SK-N-SH (cell line): ENCODE results near the gene KIAA1191.

Experiments
- ELF1 ChIP-seq: IDR thresholded peaks from 2 replicates; pipeline ENCODE4 v1.4.0; 2012
- EZH2phosphoT487 ChIP-seq: fragments of 200-600 bp; sonication (generic); IDR thresholded peaks from 2 replicates; pipeline ENCODE4 v1.6.1; 2017; ENCODE audit warnings: low read depth, mixed run types, mild to moderate bottlenecking, antibody characterized with exemption, moderate library complexity, borderline replicate concordance
- FOSL2 ChIP-seq: IDR thresholded peaks from 2 replicates; pipeline ENCODE4 v1.4.0; 2012; ENCODE audit warnings: low read depth, mild to moderate bottlenecking, moderate library complexity, borderline replicate concordance
- FOXJ3 ChIP-seq: sonication (generic); formaldehyde crosslinking; IDR thresholded peaks from 2 replicates; pipeline ENCODE4 v1.5.1; 2020; ENCODE audit warnings: mild to moderate bottlenecking, missing genetic modification reagents
- FOXM1 ChIP-seq: IDR thresholded peaks from 2 replicates; pipeline ENCODE4 v1.4.0; 2012; ENCODE audit warnings: low read depth, mild to moderate bottlenecking
- GABPA ChIP-seq: IDR thresholded peaks from 2 replicates; pipeline ENCODE4 v1.4.0; 2012; ENCODE audit warnings: low read depth, mild to moderate bottlenecking
- NRF1 ChIP-seq: IDR thresholded peaks from 2 replicates; pipeline ENCODE4 v1.6.1; 2012; ENCODE audit warnings: low read depth, mild to moderate bottlenecking, low read length
- POLR2AphosphoS5 ChIP-seq: IDR thresholded peaks from 2 replicates; pipeline ENCODE4 v1.6.1; 2012; ENCODE audit warnings: low read depth, low read length
- RCOR1 ChIP-seq: fragments of 150-350 bp; IDR thresholded peaks from 2 replicates; pipeline ENCODE4 v1.6.1; 2017; ENCODE audit warnings: antibody characterized with exemption, low read length
- SIN3A ChIP-seq: IDR thresholded peaks from 2 replicates; pipeline ENCODE4 v1.6.1; 2012; ENCODE audit warnings: low read depth, mild to moderate bottlenecking, low read length, moderate library complexity, borderline replicate concordance
- TF ChIP-seq, protein P1 (sequence below): IDR thresholded peaks from 2 replicates; pipeline ENCODE4 v1.6.1; 2012; ENCODE audit warnings: mild to moderate bottlenecking, low read depth, low read length, moderate library complexity
- TF ChIP-seq, protein P2 (sequence below): fragments of 200-600 bp; sonication (generic); IDR thresholded peaks from 2 replicates; pipeline ENCODE4 v1.6.1; 2017; ENCODE audit warnings: antibody characterized with exemption, mild to moderate bottlenecking, moderate library complexity
- TF ChIP-seq, protein P3 (sequence below): IDR thresholded peaks from 2 replicates; pipeline ENCODE4 v1.4.0; 2012; ENCODE audit warnings: low read depth, borderline replicate concordance

DNA sequence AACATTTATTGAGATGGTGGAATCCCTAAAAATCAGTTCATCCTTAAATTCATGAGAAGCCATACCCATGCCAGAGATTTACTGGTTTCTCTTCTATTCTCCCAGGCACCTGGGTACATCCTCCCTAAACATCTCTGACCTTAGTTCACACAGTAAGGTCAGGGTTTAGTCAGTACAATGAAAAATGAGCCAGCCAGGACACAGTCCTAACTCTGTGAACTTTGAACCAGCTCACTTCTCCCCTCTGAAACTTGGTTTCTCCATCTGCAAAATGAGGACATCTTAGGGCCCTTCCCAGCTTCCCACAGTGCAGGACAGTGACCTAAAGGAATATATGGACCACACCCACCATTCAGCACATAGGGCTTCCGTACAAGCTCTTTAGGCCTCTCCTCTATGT is 24.9 kb upstream of the KIAA1191 start:
- TF ChIP-seq RCOR1 (no peak), ELF1 (no peak), POLR2AphosphoS5 (no peak), FOXJ3 (CRISPR knock-in tag) (no peak), SIN3A (no peak), EZH2phosphoT487 (no peak), FOXM1 (no peak), GABPA (no peak), FOSL2 (no peak), NRF1 (no peak)
- TF ChIP-seq, protein P1, sequence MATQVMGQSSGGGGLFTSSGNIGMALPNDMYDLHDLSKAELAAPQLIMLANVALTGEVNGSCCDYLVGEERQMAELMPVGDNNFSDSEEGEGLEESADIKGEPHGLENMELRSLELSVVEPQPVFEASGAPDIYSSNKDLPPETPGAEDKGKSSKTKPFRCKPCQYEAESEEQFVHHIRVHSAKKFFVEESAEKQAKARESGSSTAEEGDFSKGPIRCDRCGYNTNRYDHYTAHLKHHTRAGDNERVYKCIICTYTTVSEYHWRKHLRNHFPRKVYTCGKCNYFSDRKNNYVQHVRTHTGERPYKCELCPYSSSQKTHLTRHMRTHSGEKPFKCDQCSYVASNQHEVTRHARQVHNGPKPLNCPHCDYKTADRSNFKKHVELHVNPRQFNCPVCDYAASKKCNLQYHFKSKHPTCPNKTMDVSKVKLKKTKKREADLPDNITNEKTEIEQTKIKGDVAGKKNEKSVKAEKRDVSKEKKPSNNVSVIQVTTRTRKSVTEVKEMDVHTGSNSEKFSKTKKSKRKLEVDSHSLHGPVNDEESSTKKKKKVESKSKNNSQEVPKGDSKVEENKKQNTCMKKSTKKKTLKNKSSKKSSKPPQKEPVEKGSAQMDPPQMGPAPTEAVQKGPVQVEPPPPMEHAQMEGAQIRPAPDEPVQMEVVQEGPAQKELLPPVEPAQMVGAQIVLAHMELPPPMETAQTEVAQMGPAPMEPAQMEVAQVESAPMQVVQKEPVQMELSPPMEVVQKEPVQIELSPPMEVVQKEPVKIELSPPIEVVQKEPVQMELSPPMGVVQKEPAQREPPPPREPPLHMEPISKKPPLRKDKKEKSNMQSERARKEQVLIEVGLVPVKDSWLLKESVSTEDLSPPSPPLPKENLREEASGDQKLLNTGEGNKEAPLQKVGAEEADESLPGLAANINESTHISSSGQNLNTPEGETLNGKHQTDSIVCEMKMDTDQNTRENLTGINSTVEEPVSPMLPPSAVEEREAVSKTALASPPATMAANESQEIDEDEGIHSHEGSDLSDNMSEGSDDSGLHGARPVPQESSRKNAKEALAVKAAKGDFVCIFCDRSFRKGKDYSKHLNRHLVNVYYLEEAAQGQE = no peak
- TF ChIP-seq, protein P2, sequence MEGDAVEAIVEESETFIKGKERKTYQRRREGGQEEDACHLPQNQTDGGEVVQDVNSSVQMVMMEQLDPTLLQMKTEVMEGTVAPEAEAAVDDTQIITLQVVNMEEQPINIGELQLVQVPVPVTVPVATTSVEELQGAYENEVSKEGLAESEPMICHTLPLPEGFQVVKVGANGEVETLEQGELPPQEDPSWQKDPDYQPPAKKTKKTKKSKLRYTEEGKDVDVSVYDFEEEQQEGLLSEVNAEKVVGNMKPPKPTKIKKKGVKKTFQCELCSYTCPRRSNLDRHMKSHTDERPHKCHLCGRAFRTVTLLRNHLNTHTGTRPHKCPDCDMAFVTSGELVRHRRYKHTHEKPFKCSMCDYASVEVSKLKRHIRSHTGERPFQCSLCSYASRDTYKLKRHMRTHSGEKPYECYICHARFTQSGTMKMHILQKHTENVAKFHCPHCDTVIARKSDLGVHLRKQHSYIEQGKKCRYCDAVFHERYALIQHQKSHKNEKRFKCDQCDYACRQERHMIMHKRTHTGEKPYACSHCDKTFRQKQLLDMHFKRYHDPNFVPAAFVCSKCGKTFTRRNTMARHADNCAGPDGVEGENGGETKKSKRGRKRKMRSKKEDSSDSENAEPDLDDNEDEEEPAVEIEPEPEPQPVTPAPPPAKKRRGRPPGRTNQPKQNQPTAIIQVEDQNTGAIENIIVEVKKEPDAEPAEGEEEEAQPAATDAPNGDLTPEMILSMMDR = no peak
- TF ChIP-seq, protein P3, sequence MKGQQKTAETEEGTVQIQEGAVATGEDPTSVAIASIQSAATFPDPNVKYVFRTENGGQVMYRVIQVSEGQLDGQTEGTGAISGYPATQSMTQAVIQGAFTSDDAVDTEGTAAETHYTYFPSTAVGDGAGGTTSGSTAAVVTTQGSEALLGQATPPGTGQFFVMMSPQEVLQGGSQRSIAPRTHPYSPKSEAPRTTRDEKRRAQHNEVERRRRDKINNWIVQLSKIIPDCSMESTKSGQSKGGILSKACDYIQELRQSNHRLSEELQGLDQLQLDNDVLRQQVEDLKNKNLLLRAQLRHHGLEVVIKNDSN = no peak
